Lung (tissue), 12 donors: ENCODE data around the gene CPSF7. TPM values are rescaled to one million over a fixed set of nuclear protein-coding genes. Genes with fewer than 3 reads are reported as not detected.

Experiments used
- ATAC-seq: fragments of 200-7000 bp; cut with Tn5 transposase; one replicate; pipeline ENCODE4 v1.9.1; 2020; ENCODE audit warnings: moderate number of reproducible peaks; ENCODE audit not compliant: insufficient read depth, low FRiP score
- DNase-seq, 3 donors: peaks; one replicate each; pipeline ENCODE4 v3.0.0-alpha.2; 2013 to 2017
- H3K27ac ChIP-seq, 2 donors: one replicate each; pipeline ENCODE4 v1.5.1; 2013; ENCODE audit warnings: mild to moderate bottlenecking in 2 of 2, moderate library complexity in 2 of 2, control low read depth in 1 of 2, inconsistent platforms in 1 of 2, low read depth in 1 of 2, low read length in 1 of 2
- H3K27me3 ChIP-seq, 3 donors: one replicate each; pipeline ENCODE4 v1.5.1; 2013; ENCODE audit warnings: low read length in 2 of 3; ENCODE audit not compliant: control insufficient read depth in 3 of 3, insufficient read depth in 3 of 3
- H3K36me3 ChIP-seq, 4 donors: one replicate each; pipeline ENCODE4 v1.5.1; 2013; ENCODE audit warnings: low read length in 4 of 4, mild to moderate bottlenecking in 1 of 4, moderate library complexity in 1 of 4; ENCODE audit not compliant: control insufficient read depth in 4 of 4, insufficient read depth in 4 of 4
- H3K4me1 ChIP-seq, 5 donors: one replicate each; pipeline ENCODE4 v1.5.1; 2013; ENCODE audit warnings: low read length in 5 of 5, mild to moderate bottlenecking in 2 of 5, moderate library complexity in 1 of 5; ENCODE audit not compliant: control insufficient read depth in 5 of 5, insufficient read depth in 5 of 5
- H3K4me3 ChIP-seq: one replicate; pipeline ENCODE4 v1.5.1; 2013; ENCODE audit warnings: mild to moderate bottlenecking, control low read depth, moderate library complexity
- H3K9ac ChIP-seq, 2 donors: one replicate each; pipeline ENCODE4 v1.5.1; 2013; ENCODE audit warnings: low read length in 2 of 2, control low read depth in 1 of 2; ENCODE audit not compliant: insufficient read depth in 1 of 2
- H3K9me3 ChIP-seq, 4 donors: one replicate each; pipeline ENCODE4 v1.5.1; 2013; ENCODE audit warnings: low read length in 3 of 4, mild to moderate bottlenecking in 1 of 4, moderate library complexity in 1 of 4; ENCODE audit not compliant: control insufficient read depth in 4 of 4, insufficient read depth in 3 of 4
- WGBS, 2 donors: extraction: QIAGEN DNeasy Blood & Tissue Kit; methylation state at CpG; one replicate each; pipeline ENCODE4 v1.1.7; 2013; 5-methylcytosine and 5-hydroxymethylcytosine counted together
- polyA plus RNA-seq, 2 donors: library from polyadenylated mRNA; stranded (reverse); fragments of 200-250 nt; gene quantifications; one replicate each; pipeline ENCODE4 v1.2.1, GENCODE V29; 2013
- total RNA-seq, 2 donors: library from RNA; depleted of rRNA in 1 of 2; stranded (reverse); fragments of >200 nt in 1 of 2; gene quantifications; one replicate each; pipeline ENCODE4 v1.2.1, GENCODE V29; 2014 to 2021
- TF ChIP-seq, protein P1 (sequence below): IDR thresholded peaks from 2 replicates; pipeline ENCODE4 v1.5.1; 2012; ENCODE audit warnings: mild to moderate bottlenecking; ENCODE audit errors: control extremely low read depth, extremely low read depth
- donor health status: control.
- donor health status: control.
- donor health status: Bipolar disorder and iron deficiency.
- donor health status: healthy.
- donor health status: DM: yes; HTN: yes; CAD: no.

CPSF7 gene
- total and polyA plus RNA-seq, 4 donors, result 34.8 to 64.7 (median 52.5) TPM

DNA sequence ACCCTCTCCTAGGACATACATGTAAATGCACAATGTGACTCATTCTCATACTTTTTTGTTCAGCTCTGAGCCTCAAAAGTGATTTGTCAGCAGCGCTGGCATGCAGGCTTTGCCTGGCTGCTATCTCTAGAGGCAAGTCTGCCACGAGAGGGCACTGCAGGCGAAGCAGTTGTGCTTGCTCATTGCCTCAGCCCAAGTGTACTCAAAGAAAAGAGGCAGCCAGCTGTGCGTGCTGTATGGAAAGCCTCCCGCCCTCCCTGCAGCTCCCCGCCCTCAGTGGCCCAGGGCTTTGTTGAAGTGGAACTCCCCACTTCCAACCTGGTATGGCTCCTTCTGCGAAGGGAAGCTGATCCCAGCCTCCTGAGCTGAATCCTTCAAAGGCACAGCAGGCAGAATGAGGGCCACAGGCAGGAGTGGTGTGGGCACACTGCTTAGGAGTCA, 16.5 kb upstream of the CPSF7 start:
- H3K27ac ChIP-seq, result peak overlapping the region in 1 of 2 donors; percentile 55
- H3K4me1 ChIP-seq, result peaks cover 0 to 13% (median 6%) of the 10 kb centered on the region in 5 donors
- WGBS, 2 donors, result 22 to 35% methylated on average over 7 of the region's 7 CpGs
- ATAC-seq, result peak; percentile 93
- no peaks in the 10 kb centered on the region for H3K27me3 ChIP-seq
- H3K9ac ChIP-seq, result no peak overlapping the region
- no peak overlapping the region for H3K4me3 ChIP-seq
- peaks cover 0 to 48% (median 34%) of the 10 kb centered on the region in 4 donors for H3K36me3 ChIP-seq
- TF ChIP-seq, protein P1, sequence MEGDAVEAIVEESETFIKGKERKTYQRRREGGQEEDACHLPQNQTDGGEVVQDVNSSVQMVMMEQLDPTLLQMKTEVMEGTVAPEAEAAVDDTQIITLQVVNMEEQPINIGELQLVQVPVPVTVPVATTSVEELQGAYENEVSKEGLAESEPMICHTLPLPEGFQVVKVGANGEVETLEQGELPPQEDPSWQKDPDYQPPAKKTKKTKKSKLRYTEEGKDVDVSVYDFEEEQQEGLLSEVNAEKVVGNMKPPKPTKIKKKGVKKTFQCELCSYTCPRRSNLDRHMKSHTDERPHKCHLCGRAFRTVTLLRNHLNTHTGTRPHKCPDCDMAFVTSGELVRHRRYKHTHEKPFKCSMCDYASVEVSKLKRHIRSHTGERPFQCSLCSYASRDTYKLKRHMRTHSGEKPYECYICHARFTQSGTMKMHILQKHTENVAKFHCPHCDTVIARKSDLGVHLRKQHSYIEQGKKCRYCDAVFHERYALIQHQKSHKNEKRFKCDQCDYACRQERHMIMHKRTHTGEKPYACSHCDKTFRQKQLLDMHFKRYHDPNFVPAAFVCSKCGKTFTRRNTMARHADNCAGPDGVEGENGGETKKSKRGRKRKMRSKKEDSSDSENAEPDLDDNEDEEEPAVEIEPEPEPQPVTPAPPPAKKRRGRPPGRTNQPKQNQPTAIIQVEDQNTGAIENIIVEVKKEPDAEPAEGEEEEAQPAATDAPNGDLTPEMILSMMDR, result no peak
- no peaks in the 10 kb centered on the region for H3K9me3 ChIP-seq
- peak; percentile 91 to 94 (median 91) for DNase-seq

DNA sequence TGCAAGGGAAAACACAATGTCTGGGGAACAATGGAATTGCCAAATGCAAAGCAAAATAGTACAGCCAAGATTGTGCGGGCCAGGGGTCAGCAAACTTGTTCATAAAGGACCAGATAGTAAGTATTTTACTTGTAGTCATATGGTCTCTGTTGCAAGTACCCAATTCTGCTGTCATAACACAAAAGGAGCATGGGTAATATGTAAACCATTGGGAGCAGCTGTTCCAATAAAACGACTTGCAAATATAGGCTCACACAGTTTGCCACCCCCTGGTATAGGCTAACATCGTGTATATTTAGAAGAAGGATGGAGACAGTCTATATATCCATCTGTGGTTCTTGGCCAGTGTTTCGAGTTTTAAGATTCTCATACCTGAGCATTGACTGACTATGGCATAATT, 15.7 kb upstream of the CPSF7 start:
- Histone ChIP-seq H3K36me3 (peaks cover 0 to 45% (median 37%) of the 10 kb centered on the region in 4 donors), H3K4me1 (peaks cover 0 to 13% (median 6%) of the 10 kb centered on the region in 5 donors), H3K4me3 (no peak overlapping the region), H3K9ac (no peak overlapping the region), H3K9me3 (no peaks in the 10 kb centered on the region), H3K27ac (peak overlapping the region in 1 of 2 donors; percentile 1), H3K27me3 (no peaks in the 10 kb centered on the region)
- DNase-seq (peak in 2 of 3 donors; percentile 67 to 76), ATAC-seq (no peak)
- TF ChIP-seq, protein P1, result no peak
- WGBS, 2 donors, result 85 to 87% methylated on average over 4 of the region's 4 CpGs

DNA sequence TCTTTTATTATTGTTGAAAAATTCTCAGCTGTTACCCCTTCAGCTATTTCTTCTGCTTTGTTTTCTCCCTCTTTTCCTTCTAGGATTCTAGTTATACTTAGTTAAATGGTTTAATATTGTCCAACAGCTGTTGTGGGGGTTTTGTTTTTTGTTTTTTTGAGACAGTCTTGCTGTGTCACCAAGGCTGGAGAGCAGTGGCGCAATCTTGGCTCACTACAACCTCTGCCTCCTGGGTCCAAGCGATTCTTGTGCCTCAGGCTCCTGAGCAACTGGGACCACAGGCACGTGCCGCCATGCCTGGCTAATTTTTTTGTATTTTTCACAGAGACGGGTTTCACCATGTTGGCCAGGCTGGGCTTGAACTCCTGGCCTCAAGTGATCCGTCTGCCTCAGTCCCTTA, 12.8 kb upstream of the CPSF7 start:
- Histone ChIP-seq H3K4me3 (no peak overlapping the region), H3K27ac (no peak overlapping the region), H3K9ac (no peak overlapping the region), H3K36me3 (peaks cover 23 to 43% (median 40%) of the 10 kb centered on the region in 4 donors), H3K27me3 (no peaks in the 10 kb centered on the region), H3K9me3 (no peaks in the 10 kb centered on the region), H3K4me1 (peaks cover 0 to 13% (median 4%) of the 10 kb centered on the region in 5 donors)
- ATAC-seq (no peak), DNase-seq (no peak)
- TF ChIP-seq, protein P1, result no peak
- WGBS, 2 donors, result 93 to 94% methylated on average over 6 of the region's 6 CpGs

DNA sequence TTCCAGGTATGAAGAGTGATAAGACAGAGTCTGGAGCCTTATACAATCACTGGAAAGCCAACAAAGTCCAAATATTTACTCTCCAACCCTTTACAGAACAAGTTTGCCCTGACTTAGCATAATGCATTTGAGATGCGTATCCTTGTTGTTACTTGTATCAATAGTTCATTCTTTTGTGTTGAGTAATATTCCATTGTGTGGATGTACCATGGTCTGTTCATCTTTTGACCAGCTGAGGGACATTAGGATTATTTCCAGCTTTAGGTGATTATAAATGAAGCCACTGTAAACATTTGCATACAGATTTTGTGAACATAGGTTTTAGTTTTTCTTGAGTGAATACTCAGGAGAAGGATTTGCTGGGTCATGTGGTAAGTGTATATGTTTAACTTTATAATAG, 9.8 kb upstream of the CPSF7 start:
- H3K4me3 ChIP-seq, result no peak overlapping the region
- H3K4me1 ChIP-seq, result peaks cover 0 to 2% (median 0%) of the 10 kb centered on the region in 5 donors
- TF ChIP-seq, protein P1, result no peak
- no peaks in the 10 kb centered on the region for H3K27me3 ChIP-seq
- no peak overlapping the region for H3K9ac ChIP-seq
- no peak for ATAC-seq
- H3K9me3 ChIP-seq, result no peaks in the 10 kb centered on the region
- H3K36me3 ChIP-seq, result peaks cover 24 to 36% (median 30%) of the 10 kb centered on the region in 4 donors
- no peak overlapping the region for H3K27ac ChIP-seq
- WGBS, 2 donors, result 92 to 97% methylated on average over 1 of the region's 1 CpG
- DNase-seq, result no peak
